ENCODE data around the gene ENTR1.
"Not testable (repeated sequence)": the region's sequence is repeated elsewhere in the genome, so short reads cannot be mapped to it uniquely, and the experiment has no call there.

Gene ENTR1

DNA sequence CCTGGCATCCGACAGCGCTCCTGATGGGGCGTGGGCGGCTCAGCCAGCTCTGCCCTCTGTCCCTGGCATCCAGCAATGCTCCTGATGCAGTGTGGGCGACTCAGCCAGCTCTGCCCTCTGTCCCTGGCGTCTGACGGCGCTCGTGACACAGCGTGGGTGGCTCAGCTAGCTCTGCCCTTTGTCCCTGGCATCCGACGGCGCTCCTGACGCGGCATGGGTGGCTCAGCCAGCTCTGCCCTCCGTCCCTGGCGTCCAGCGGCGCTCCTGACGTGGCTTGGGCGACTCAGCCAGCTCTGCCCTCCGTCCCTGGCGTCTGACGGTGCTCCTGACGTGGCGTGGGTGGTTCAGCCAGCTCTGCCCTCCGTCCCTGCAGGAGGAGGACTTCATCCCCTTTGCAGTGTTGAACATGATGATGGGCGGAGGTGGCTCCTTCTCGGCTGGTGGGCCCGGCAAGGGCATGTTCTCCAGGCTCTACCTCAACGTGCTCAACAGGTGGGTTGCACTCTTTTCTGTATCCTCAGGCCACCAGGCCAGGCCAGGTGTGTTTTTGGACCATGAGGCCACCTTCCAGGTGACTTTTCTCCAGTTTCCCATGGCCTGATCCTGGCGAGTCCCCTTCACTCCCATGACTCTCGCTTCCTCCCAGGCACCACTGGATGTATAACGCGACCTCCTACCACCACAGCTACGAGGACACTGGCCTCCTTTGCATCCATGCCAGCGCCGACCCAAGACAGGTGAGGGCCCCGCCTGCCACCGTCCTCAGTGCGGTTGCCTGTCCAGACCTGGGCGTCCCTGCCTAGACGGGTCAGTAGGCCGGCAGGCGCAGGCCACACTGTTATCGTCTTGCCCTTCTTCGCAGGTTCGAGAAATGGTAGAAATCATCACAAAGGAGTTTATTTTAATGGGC, 8.0 kb upstream of the ENTR1 start:
- DNase-seq, result no peak

DNA sequence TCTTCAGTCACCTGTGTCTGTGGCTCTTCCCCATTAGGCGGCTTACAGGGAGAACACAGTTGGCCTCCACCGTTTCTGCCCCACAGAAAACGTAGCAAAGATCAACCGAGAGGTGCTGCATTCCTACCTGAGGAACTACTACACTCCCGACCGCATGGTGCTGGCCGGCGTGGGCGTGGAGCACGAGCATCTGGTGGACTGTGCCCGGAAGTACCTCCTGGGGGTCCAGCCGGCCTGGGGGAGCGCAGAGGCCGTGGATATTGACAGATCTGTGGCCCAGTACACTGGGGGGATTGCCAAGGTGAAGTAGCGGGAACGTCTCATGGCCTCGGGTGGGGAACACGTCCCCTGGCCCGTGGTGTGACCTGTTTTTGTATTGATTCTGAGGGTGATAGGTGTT, 6.5 kb upstream of the ENTR1 start:
- DNase-seq, result no peak

DNA sequence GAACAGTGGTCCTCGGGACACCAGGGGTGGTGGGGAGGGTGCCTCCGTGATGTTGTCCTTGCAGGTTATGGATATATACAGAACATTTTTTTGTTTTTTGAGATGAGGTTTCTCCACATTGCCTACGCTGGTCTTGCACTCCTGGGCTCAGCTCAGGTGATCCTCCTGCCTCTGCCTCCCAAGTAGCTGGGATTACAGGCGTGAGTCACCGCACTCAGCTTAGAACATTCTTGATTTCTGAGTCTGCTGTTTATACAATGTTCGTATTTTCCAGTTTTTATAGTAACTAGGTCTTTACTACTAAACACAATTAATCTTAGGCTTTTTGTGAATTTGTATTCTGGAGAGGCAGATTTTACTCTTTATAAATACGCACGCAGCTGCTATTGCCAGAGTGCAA, 6.0 kb upstream of the ENTR1 start:
- no peak for DNase-seq

DNA sequence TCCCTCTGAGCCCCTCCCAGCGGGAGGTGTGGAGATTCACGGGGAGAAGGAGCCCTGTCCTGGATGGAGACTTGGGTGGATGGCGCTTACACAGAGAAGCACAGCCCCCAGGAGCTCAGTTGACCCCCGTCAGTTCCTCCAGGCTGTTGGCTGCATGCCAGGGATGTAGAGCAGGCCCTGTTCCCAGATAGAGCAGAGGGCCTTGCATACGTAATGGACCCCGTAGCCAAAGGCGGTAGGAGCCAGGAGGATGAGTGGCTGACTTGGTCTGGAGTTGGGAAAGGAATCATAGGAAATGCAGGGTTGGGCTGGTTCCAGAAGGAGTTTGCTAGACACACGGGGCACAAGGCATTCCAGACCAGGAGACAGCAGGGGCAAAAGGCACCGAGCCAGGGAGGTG, 2.5 kb upstream of the ENTR1 start:
- DNase-seq, result no peak

DNA sequence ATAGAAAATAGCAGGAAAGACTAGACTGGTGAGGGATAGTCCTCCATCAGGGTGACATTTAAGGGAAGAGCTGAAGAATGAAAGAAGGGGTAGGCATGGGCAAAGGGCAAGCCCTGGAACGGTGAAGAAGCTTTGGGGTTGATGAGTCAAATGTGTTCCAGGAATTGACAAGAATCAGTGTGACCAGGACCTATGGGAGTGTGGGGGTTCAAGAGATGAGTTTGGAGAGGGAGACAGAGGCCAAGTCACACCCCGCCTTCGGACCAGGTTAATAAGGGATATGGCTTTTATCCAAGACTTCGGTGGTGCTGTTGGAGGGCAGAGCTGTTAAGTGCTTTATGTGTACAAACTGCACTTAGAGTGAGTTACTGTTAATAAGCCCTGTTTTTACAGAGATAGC, 964 bp upstream of the ENTR1 start:
- DNase-seq, result no peak

DNA sequence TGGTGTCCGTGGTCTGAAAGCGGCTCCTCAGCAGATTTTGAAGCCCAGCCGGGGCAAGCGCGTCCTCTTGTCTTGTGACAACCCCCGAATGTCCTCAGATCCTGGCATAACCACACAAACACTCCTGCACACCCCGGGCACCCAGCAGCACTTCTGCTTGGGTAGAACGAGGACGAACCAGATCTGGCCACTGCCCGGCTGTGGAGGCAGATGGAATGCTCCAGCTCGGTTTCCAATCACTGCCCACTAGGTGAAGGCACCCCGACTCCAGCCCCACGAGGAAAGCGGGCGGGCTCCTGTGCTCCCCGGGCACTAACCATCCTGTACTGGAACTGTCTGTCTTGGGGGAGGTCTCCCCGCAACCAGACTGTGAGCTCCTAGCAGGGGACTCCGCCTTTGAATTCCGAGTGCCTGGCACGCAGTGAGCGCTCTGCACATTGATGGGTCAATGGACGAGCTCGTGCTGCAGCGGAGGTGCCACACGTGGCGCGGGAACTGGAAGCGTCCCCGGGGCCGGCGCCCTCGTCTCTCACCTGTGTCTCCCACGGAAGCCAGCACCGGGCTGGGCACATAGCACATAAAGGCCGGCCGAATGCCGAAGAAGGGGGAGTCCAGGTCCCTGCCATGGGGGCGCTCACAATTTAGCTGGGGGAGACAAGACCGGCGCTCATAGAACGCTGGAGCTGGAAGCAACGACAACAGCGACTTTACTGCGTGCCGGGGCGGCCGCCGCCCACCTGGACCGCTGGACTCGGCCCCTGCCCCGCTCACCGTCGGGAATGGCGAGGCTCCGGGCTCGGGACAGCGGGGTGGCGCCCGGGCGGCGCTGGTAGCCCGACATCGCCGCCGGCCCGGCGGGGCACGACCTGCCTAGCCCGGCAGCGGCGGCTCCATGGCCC, 608 bp downstream of the ENTR1 start:
- peak in 1 of 2 donors; percentile 33 for DNase-seq

DNA sequence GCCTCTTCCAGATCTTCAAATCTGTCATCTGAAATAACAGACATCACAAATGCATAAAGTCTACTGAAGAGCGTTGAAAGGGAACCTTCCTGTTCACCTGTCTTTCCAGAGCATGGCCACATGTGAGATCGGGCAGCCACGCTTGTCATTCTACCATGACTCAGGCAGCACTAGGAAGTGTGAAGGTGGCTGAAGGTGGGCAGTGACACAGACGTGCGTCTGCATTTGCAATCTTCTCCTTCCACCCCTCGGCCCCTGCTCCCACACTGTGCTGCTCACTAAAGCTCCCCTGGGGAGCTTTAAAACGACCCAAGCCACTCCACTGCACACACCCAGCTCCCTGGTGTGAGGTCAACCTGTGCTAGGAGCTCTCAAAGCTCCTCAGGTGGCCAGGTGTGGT, 2.5 kb downstream of the ENTR1 start:
- no peak for DNase-seq

DNA sequence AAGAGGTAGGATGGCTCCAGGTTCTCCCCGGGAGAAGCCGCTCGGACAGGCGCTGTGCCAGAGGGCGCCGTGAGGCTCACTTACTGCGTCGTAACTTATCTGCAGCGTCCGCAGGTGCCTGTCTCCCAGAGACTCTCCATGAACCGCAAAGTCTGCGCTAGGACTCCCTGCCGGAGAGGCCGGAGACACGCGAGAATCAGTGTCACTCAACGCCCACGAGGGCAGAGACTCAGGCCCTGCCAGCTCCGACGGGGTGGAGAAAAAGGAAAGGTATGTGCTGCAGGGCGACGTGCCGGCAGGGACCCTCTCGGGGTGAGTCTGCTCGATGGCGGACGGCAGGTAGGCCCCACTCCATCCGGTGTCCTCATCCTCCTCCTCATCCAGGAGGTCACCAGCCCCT, 3.4 kb downstream of the ENTR1 start:
- not testable (repeated sequence) for DNase-seq

DNA sequence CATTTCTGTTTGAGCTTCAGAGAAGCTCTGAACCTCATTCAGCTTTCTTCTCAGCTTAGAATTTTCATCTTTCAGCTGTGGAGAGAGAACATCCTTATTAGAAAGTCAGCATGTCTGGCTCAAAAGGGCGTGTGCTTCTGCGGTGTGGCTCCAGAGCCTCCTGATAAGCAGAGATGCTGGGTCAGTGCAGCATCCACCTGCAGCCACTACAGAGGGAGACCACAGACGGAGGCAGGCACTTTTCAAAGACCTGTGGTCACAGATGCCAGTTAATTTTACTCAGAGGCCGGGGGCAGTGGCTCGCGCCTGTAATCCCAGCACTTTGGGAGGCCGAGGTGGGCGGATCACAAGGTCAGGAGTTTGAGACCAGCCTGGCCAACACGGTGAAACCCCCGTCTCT, 4.5 kb downstream of the ENTR1 start:
- DNase-seq, result not testable (repeated sequence)

DNA sequence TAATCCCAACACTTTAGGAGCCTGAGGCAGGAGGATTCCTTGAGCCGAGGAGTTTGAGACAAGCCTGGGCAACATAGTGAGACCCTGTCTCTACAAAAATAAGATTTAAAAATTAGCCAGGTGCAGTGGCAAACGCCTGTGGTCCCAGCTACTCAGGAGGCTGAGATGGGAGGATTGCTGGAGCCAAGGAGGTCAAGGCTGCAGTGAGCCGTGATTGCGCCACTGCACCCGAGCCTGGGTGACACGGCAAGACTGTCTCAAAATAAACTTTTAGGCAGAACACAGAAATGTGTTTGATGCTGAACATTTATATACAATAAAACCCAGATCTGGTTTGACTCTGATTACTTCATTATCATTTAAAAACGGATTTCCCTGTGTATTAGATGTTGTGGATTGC, 4.9 kb downstream of the ENTR1 start:
- DNase-seq, result no peak

DNA sequence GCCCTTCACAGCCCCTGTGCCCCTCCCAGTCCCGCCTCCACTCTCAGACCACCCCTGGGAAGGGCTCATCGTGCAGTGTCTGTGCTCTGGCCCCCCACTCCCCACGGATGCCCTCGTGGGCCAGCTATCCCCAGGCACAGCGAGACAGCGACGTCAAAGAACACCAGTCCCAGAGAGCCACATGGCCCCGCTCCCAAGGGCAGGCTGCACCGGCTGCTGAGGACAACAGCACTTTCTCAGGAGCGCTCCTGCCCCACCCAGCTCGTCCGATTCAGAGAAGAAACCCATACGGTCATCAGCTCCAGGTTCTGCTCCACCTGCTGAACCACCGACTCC, 5.6 kb downstream of the ENTR1 start:
- no peak for DNase-seq

DNA sequence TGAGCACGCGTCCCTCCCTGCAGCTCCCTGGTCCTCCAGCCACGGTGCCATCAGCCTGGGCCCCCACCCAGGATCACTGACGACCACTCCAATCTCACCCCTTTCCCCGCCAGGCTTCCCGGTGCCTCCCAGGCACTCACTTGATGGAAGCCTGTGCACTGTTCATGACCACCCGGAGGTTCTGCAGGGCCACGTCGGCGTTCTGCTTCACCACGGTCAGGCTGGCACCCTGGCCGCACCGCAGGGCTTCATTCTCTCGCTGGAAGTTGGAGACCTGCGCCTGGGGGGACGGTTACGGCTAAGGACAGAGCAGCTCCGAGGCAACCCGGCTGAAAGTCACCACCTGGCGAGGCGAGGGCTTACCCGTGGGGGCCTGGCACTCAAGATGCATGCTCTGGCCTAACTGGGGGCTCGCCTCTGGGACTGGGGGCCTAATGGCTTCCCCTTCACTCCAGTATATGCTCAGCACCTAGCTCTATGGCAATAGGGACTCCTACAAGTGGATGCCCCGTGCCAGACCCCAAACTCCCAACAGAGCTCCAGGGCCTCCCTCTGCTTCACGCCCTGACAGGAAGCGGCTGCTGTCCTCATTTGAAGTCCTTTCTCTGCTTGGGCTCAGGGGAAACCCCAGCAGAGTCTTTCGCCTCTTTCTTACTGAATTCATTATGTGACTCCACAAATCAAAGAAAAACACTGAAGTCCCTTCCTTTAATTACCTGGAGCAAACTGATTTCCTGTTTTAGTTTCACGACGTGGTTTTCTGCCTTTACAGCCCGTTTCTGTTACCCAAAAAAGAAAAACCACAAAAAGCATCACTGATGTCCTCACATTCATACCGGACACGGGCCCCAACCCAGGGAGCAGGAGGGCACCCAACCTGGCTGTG, 6.3 kb downstream of the ENTR1 start:
- DNase-seq, result peak in 1 of 2 donors; percentile 25

DNA sequence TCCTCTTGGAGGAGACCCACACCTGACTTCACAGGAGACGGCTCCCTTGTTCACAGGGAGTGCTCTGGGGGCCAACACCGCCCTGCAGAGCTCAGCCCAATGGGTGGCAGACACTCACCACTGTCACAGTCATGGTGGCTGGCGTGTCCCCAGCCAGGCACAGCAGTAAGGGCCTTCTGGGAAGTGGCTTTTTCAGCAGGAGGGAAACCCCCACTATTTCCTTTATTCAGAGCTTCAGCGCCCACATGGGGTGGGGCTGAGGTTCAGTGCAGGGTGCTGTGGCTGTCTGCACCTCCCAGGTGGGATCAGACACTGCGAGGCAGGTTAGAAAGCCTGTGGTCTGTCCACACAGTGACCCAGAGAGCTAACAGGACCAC, 6.9 kb downstream of the ENTR1 start:
- peak; percentile 53 to 55 for DNase-seq

DNA sequence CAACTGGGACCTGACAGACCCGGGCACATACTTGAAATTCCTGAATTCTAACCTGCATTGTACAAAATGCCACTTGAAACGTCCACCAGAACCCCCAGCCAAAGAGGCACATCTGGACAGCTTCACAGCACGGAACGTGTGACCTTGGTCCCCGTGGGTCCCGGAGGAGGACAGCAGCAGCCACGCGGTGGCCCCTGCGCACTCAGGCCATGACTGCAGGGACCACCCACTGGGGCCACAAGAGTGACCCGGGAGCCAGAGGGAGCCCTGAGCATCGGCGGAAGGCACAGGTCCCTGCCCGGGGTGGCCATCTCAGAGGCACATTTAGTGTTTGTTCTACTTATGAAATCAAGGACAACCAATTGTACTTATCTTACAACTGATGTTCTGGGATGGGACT, 8.3 kb downstream of the ENTR1 start:
- no peak for DNase-seq

DNA sequence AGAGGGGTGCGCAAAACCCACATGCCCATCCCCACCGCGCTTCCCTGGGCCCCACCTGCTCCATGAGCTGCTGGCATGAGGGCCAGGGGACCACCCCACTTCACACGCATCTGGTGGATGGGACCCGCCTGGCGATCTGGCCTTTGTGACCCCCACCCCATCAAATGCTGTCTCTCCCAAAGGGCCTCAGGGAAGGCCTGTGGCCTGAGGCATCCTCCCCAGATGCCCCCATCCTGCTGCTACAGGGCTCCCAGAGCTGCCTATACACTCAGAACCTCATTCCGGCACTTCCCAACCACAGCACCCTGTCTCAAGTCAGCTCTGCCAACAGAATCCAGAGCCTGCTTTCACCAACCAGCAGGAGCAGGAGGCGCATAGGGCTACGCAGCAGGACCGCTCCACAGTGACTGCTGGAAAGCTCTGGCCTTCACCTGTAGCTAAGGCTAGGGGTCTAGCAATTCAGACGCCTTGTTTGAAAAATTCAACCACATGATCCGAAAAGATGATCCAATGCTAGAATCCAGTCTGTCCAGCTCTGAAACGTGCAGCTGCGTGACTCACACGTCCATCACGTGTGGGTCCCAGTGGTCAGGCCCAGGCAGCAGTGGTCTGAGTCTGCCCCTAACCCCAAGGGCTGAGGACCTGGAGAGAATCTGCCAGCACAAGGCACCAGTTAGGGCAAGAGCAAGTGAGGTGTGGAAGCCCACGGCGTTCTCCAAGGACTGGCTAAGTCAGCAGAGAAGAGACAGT, 9.1 kb downstream of the ENTR1 start:
- DNase-seq, result no peak

DNA sequence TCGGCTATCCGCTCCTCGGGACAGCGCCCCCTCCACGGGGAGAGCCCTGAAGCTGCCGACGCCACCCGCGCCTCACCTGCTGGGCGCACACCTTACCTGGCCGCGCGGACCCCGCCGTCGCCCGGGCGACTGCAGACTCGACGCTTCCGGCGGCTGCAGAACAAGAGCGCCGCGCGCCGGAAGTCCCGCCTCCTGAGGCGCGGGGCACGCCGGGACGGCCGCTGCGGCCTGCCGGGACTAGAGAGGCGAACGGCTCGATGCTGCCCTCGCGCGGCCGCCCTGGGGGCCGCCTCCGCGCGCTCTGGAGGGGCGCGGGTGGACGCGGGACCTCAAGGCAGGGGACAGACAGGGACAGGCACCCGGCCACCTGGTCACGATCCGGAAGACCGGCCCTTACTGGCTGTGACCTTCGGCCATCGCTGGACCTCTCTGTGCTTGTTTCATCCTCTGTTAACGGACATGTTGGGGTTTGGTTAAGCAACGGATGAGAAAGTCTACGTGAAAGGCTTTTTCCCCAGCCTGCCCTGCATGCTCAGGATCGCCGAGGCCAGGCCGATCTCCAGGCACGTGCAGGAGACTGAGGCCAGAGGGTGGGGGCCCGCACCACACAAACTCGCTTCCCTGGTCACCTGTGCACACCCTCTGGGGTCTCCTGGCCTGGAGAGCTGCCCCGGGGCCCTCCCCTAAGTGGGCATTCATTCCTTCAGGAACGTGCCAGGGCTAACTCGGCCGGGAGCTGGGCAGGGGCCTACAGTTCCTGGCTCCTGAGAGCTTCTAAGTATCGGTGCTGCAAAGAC, 10.2 kb downstream of the ENTR1 start, which contains the start of gene SNAPC4:
SNAPC4 (minus strand) TSS at position 133 of the 797 bp plus-strand sequence. CDS start 1,742 bp downstream, outside the sequence.
- DNase-seq, result peak; percentile 83 to 89

DNA sequence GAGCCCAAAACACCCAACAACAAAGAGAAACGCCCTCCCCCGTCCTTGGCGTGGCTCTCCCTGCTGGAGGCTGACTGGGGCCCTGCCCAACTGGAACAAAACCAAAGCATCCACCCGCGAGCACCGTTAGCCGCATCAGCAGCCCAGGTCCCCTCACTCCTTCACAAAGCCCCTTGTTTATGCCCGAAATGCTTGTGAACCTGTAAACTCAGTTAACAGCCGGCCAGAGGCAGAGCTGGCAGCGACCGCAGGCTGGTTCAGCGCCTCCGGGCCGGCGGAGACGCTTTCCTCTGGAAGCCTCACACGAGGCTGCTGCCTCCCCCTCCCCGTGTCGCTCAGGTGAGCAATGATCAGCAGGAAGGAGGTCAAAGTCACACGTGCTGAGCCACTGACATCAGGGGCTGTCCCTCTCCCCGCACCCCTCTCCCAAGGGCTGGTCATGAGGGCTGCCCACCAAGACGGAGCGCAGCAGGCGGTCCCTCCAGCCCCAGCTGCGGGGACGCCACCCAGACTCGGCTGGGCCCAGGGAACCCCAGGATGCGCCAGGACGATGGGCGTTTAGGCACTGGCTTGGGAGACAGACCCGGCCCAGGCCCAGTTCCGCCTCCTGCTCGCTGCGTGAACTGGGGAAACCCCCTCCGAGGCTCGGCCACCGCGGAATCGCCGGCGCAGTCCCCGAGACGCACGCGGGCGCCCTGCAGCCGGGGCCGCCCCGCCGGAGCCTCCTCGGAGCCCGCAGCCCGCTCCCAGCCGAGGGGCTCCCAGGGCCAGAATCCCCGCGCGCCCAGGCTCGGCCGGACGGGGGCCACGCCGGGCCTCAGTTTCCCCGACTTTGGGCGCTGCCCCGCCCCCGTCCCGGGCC, 11.0 kb downstream of the ENTR1 start:
- peak in 1 of 2 donors; percentile 28 for DNase-seq

DNA sequence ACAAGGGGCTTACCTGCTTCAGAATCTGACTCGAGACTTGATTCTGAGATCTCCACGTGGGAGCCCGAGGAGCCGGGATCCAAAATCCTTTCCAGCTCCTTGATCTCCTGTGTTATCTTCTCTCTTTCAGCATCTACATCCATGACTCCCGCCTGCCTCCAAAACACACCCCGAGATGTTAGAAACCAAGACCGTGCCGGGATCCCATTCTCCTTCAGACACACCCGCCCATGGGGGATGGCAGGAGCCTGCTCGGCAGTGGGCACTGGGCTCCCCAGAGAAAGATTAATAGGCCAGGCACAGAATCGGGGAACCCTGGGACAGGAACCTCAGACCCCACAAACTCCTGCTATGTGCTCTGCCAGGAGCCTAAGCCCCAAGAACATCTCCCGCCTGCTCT, 12.1 kb downstream of the ENTR1 start:
- no peak for DNase-seq

DNA sequence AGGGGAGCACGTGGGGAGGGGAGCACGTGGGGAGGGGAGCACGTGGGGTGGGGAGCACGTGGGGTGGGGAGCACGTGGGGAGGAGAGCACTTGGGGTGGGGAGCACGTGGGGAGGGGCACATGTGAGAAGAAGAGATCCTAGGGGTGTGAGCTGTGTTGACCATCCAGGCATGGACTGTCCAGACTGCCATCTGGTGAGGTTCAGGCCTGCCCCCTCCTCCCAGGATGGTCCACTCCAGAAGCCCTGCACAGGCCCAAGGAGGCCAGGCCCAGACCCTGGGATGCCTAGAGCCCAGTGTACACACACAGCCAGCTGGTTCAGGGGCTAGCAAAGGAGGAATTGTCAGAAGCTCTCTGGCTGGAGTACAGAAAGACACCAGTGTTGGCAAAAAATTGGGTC, 12.8 kb downstream of the ENTR1 start:
- DNase-seq, result no peak

DNA sequence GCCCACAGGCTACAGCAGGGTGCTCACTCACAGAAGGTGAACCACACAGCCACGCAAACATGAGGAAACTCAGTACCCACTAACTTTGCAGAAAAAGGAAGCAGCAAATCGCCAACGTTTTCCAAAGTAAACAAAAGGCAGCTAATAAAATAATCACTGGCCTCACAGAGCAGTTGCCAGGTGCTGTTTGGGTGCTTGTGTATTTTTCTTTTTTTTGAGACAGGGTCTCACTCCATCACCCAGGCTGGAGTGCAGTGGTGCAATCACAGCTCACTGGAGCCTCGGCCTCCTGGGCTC, 14.2 kb downstream of the ENTR1 start:
- no peak for DNase-seq
